Pancreas (tissue), 10 donors: ENCODE results near the gene SRCIN1. TPM values are rescaled to one million over a fixed set of nuclear protein-coding genes. Genes with fewer than 3 reads are reported as not detected.
A peak's percentile ranks its signal among the peaks of the same experiment; 100 is the strongest.

Experiments used
- ATAC-seq, 4 donors: fragments of 200-7000 bp; cut with Tn5 transposase; one replicate each; pipeline versions ENCODE4 v1.8.0 to v1.9.1; 2020; ENCODE audit warnings: mild to moderate bottlenecking in 4 of 4, moderate library complexity in 4 of 4
- DNase-seq, 6 donors: peaks; one replicate each; pipeline ENCODE4 v3.0.0-alpha.2; 2020
- FAIRE-seq: peaks from 2 replicates; lab custom pipeline; 2012; peaks lifted over from hg19 to GRCh38; lab: Jason Lieb, UNC
- H3K27ac ChIP-seq, 4 donors: fragments of 200-600 bp; sonication (generic); 1 replicate in 3 of 4; 2 replicates in 1 of 4; pipeline versions ENCODE4 v1.5.0 to v1.8.0; 2020
- H3K27me3 ChIP-seq, 4 donors: fragments of 200-600 bp; one replicate each; pipeline ENCODE4 v1.8.0; 2021
- H3K36me3 ChIP-seq, 3 donors: fragments of 200-600 bp; sonication (generic) in 1 of 3; one replicate each; pipeline versions ENCODE4 v1.5.0 to v1.8.0; 2020 to 2021
- H3K4me1 ChIP-seq, 3 donors: fragments of 200-600 bp; one replicate each; pipeline ENCODE4 v1.8.0; 2021
- H3K4me3 ChIP-seq, 4 donors: fragments of 200-600 bp; sonication (generic) in 2 of 4; one replicate each; pipeline versions ENCODE4 v1.5.0 to v1.8.0; 2020 to 2021
- H3K9me3 ChIP-seq, 4 donors: fragments of 200-600 bp; one replicate each; pipeline ENCODE4 v1.8.0; 2021
- WGBS, 2 donors: extraction: QIAGEN DNeasy Blood & Tissue Kit; methylation state at CpG; one replicate each; pipeline ENCODE4 v1.1.7; 2013; 5-methylcytosine and 5-hydroxymethylcytosine counted together
- intact Hi-C, 3 donors: fragments of 100-400 bp; cut with DNase I; formaldehyde crosslinking; loops; one replicate each; pipeline versions ENCODE4 v1.11.1 to v1.14.2; 2022
- polyA plus RNA-seq, 2 donors: library from polyadenylated mRNA; stranded (reverse); fragments of 200-250 nt; gene quantifications; one replicate each; pipeline ENCODE4 v1.2.3, GENCODE V29; 2013
- total RNA-seq, 6 donors: library from RNA; stranded (reverse); fragmentation: NEBNext Ultra II Directional in 4 of 6; extraction: Animal tissue kit (Norgen Biotek cat#: 25700) in 4 of 6; gene quantifications; one replicate each; pipeline versions ENCODE4 v1.2.1 to v1.2.4, GENCODE V29; 2021 to 2023
- TF ChIP-seq, protein P1 (sequence below), 4 donors: fragments of 200-600 bp; sonication (generic) in 3 of 4; IDR thresholded peaks; one replicate each; pipeline versions ENCODE4 v1.5.0 to v1.8.0; 2021; ENCODE audit warnings: antibody characterized with exemption in 4 of 4
- donor health status: healthy with polysubstance abuse.
- donor health status: DM: no; HTN: no; CAD: no; lungs with moderate emphysema.
- donor health status: DM: no; HTN: no; CAD: no.
- donor health status: control.
- donor health status: control.
- donor health status: Bipolar disorder and iron deficiency.
- donor health status: DM: yes; HTN: yes; CAD: no.
- donor health status: DM: no; HTN: no; CAD: no.
- donor health status: DM: no; HTN: no; CAD: no.
- donor health status: DM: yes; HTN: yes; CAD: no.

The SRCIN1 gene
- total and polyA plus RNA-seq, 8 donors = 5.8 to 30.3 (median 9.0) TPM

DNA sequence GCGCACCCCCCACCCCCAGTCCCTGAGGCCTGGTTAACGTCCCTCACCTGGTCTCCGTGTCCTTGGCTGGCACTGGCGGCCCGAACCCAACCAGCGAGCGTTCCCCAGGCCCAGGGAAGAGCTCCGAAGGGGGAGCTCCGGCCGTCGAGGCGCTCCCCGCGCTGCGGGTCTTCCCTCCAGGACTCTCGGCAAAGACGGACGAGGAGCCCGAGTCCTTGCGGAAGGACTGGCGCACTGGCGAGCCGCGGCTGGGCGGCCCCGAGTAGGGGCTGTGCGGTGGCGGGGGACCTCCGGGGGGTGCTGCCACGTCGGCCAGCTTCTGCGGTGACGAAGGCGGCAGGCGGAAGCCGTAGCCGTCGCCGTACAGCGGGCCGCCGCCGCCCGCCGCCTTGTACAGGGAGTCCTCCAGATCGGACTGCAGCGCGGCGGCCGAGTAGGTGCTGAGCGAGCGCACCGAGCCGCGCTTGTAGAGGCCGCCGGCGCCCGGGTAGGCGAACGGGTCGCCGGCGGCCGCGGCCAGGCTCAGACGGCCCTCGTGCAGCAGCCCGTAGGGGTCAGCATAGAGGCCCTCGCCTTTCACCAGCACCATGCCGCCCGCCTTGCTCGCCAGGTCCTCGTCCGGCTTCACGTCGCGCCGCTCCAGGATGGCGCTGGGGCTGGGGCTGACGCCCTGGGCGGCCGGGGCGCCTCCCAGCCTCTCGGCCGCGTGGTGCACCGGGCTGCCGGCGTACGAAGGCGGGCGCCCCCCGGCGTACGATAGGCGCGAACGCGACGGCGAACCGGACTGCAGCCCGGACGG is 44.1 kb downstream of the SRCIN1 start:
- H3K36me3 ChIP-seq = no peaks in the 10 kb centered on the region
- DNase-seq = peak in 1 of 6 donors; percentile 69
- intact Hi-C loops = loop anchor here in 1 of 3 donors (10.0 kb wide), 1 partner anchor 103 kb away; no protein-coding TSS in a partner anchor
- FAIRE-seq = no peak
- H3K9me3 ChIP-seq = no peaks in the 10 kb centered on the region
- H3K27ac ChIP-seq = no peak overlapping the region
- peaks cover 0 to 11% (median 9%) of the 10 kb centered on the region in 3 donors for H3K4me1 ChIP-seq
- H3K27me3 ChIP-seq = peaks cover 0 to 7% (median 0%) of the 10 kb centered on the region in 4 donors
- no peak for ATAC-seq
- WGBS, 2 donors = 32 to 44% methylated on average over 102 to 105 of the region's 105 CpGs
- H3K4me3 ChIP-seq = no peak overlapping the region
- TF ChIP-seq, protein P1, sequence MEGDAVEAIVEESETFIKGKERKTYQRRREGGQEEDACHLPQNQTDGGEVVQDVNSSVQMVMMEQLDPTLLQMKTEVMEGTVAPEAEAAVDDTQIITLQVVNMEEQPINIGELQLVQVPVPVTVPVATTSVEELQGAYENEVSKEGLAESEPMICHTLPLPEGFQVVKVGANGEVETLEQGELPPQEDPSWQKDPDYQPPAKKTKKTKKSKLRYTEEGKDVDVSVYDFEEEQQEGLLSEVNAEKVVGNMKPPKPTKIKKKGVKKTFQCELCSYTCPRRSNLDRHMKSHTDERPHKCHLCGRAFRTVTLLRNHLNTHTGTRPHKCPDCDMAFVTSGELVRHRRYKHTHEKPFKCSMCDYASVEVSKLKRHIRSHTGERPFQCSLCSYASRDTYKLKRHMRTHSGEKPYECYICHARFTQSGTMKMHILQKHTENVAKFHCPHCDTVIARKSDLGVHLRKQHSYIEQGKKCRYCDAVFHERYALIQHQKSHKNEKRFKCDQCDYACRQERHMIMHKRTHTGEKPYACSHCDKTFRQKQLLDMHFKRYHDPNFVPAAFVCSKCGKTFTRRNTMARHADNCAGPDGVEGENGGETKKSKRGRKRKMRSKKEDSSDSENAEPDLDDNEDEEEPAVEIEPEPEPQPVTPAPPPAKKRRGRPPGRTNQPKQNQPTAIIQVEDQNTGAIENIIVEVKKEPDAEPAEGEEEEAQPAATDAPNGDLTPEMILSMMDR (IDR thresholded peaks at IDR 0.05) = no peak

DNA sequence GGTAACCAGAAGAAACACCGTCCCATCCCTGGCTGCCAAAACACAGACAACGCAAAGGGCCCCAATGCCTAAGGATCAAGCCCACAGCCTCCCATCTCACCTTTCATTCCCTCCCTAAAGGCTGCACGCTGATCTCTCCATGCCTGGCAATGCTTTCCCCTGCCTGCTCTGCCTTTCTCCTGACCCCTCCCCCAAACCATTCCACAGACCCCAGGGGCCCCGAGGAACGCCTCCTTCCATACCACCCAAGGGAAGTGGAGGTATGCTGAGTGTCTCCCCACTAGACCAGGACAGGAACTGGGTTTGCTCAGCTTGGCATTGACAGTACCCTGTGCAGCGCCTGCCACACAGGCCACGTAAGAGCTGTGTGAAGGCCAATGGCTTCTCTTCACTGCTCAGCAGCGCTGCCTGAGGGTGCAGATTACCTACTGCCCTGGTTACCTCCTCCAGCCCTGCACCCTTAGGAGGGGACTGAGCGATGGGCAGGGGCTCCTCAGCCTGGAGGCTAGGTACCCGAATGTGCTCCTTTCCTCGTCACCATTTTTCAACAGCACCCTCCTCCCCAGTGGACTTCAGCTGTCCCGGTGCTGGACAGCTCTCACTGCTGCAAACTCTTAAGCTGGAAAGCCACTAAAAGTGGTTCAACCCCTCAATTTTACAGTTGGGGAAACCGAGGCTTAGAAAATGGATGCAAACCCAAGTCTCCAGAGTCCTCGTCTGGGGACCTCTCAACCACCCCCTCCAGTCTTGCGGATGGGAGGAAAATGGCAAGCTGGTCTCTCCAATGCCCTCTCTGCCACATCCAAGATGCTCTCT is 45.0 kb downstream of the SRCIN1 start:
- WGBS, 2 donors = 44 to 51% methylated on average over 15 of the region's 15 CpGs
- Histone ChIP-seq H3K4me1 (peaks cover 0 to 11% (median 9%) of the 10 kb centered on the region in 3 donors), H3K27ac (no peak overlapping the region), H3K27me3 (peaks cover 0 to 7% (median 0%) of the 10 kb centered on the region in 4 donors), H3K36me3 (no peaks in the 10 kb centered on the region), H3K4me3 (no peak overlapping the region), H3K9me3 (no peaks in the 10 kb centered on the region)
- no peak for DNase-seq
- TF ChIP-seq, protein P1 (IDR thresholded peaks at IDR 0.05) = no peak
- intact Hi-C loops = loop anchor here in 1 of 3 donors (10.0 kb wide), 1 partner anchor 104 kb away; no protein-coding TSS in a partner anchor
- FAIRE-seq = no peak
- no peak for ATAC-seq

DNA sequence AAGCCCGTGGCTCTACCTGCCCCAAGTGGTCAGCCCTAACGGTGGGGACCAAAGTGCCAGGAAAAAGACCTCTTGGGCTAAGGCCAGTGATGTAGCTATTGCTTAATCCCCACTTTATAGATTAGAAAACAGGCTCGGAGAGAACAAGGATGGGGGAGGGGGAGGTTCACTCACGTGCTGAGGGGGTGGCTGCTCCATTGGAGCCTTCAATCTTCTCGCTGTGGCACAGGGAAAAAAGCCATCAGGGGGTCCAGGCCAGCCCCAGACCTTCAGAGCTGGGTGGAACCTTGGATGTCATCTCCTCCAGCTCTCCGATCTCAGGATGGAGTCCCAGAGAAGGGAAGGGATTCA is 45.9 kb downstream of the SRCIN1 start:
- peaks cover 0 to 7% (median 0%) of the 10 kb centered on the region in 4 donors for H3K27me3 ChIP-seq
- peak overlapping the region in 2 of 4 donors; percentile 30 to 45 for H3K4me3 ChIP-seq
- intact Hi-C loops = loop anchor here in 1 of 3 donors (10.0 kb wide), 1 partner anchor 105 kb away; no protein-coding TSS in a partner anchor
- FAIRE-seq (no peak), DNase-seq (no peak), ATAC-seq (no peak)
- H3K27ac ChIP-seq = no peak overlapping the region
- no peaks in the 10 kb centered on the region for H3K9me3 ChIP-seq
- TF ChIP-seq, protein P1 (IDR thresholded peaks at IDR 0.05) = no peak
- WGBS, 2 donors = 29 to 37% methylated on average over 6 of the region's 6 CpGs
- H3K4me1 ChIP-seq = peaks cover 0 to 11% (median 9%) of the 10 kb centered on the region in 3 donors
- no peaks in the 10 kb centered on the region for H3K36me3 ChIP-seq

DNA sequence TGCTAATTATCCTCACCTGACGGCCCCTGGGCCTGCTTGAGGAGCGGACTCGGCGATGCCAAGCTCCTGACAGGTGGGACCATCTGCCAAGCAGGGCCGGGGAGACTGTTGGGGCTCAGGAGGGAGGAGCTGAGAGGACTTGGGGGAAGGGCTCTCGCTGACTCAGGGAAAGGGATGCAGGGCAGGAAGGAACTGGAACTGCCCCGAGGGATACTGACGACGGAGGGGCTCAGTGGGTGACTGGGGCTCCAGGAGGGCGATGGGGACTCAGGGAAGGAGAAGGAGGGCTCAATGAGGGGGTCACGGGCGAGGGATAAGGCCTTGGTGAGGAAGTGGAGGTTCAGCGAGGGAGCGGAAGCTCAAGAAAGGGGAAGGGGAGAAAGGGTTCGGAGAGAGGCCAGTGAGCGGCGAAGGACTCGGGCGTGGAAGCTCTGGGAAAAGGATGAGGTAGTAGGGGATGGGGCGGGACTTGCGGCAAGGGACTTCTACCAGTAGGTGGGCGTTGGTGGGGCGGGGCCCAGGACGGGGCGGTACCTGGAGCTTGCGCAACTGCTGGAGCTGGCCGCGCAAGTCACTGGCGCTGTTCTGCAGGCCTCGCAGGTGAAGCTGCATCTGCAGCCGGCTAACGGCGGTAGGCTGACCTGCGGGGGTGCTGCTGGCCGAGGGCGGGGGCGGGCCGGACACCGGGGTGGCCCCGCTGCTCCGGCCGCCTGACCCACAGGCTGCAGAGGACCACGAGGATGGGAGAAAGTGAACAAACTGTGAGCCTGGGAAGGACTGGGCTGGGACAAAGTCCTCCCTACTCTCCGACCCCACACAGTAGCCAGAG is 46.5 kb downstream of the SRCIN1 start:
- Histone ChIP-seq H3K27me3 (peaks cover 0 to 7% (median 0%) of the 10 kb centered on the region in 4 donors), H3K27ac (no peak overlapping the region), H3K4me3 (peak overlapping the region in 2 of 4 donors; percentile 30 to 45), H3K4me1 (peaks cover 0 to 11% (median 9%) of the 10 kb centered on the region in 3 donors), H3K36me3 (no peaks in the 10 kb centered on the region), H3K9me3 (no peaks in the 10 kb centered on the region)
- intact Hi-C loops = no loop called here
- TF ChIP-seq, protein P1 (IDR thresholded peaks at IDR 0.05) = no peak
- FAIRE-seq (no peak), DNase-seq (peak; percentile 83 to 95 (median 91)), ATAC-seq (peak; percentile 78 to 88 (median 83))
- 21 to 26% methylated on average over 40 to 44 of the region's 44 CpGs for WGBS, 2 donors
